ENCODE results near the gene ALKAL2. TPM values are rescaled to one million over a fixed set of nuclear protein-coding genes. Genes with fewer than 3 reads are reported as not detected.
A peak's percentile ranks its signal among the peaks of the same experiment; 100 is the strongest.
"Not testable (repeated sequence)": the region's sequence is repeated elsewhere in the genome, so short reads cannot be mapped to it uniquely, and the experiment has no call there.

The ALKAL2 gene, protein sequence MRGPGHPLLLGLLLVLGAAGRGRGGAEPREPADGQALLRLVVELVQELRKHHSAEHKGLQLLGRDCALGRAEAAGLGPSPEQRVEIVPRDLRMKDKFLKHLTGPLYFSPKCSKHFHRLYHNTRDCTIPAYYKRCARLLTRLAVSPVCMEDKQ
- polyA plus RNA-seq (not detected in 2 replicates), polyA minus RNA-seq (not detected in 2 replicates)

DNA sequence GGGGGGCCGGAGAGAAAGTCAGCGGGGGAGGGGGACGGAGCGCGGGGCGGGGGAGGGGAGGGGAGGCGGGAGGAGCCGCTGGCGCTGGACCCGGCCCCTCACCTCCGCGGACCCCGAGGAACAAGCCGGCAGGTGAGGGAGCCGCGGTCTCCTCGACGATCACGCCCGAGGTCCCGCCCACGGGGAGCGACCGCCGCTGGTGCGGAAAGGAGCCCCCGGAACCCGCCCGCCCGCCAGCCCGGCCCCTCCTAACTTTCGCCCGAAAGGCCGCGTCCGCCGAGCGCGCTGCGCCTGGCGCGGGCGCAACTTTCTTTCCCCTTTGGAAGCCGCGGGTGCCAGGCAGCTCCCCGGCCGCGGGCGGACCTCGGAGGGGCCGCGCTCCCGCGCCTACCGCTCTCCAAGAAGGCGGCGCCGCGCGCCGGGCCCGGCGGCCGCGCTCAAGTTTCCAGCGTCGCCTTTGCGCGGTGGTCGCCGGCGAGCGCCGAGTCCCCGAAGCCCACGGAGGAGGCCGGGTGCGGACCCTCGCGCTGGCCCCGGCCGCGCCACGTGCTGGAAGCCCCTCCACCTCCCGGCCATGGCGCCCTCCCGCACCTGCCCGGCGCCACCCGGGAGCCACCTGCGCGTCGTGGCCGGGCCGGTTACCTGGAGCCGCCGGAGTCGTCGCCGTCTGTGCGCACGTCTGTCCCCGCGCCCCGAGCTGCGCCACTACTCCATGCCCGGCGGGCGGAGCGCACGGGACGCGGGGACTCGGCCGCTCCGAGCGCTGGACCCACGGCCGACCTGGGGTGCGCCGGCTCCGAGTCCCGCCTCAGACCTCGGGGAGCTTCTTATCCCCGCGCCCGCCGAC, at the start of gene ALKAL2:
TSS of gene ALKAL2 (minus strand) at position 181 of the 847 bp plus-strand sequence. CDS start 256 bp downstream, outside the sequence.
- no peaks in the 10 kb centered on the region for H3K36me3 ChIP-seq (ENCODE audit: insufficient read depth, low read length)
- H3K79me2 ChIP-seq (replicated peaks; ENCODE audit: insufficient read depth, low read length): no peaks in the 10 kb centered on the region
- peaks cover 71% of the 10 kb centered on the region for H3K27me3 ChIP-seq (ENCODE audit: insufficient read depth, low read depth, low read length)
- peak within 1 kb of the TSS; percentile 26 for H3K9ac ChIP-seq (ENCODE audit: low read length)
- peak within 1 kb of the TSS; percentile 28 for H3K4me2 ChIP-seq (ENCODE audit: low read length)
- H3K27ac ChIP-seq (ENCODE audit: low read length): no peak within 1 kb of the TSS
- no peak within 1 kb of the TSS for H2AFZ ChIP-seq (ENCODE audit: low read depth, low read length)
- no peaks in the 10 kb centered on the region for H3K9me3 ChIP-seq (ENCODE audit: low read length)
- H4K20me1 ChIP-seq (ENCODE audit: insufficient read depth): no peaks in the 10 kb centered on the region
- TF ChIP-seq EP300 (conservative IDR thresholded peaks at IDR 0.05; ENCODE audit: poor library complexity, severe bottlenecking) (no peak), SMC3 (conservative IDR thresholded peaks at IDR 0.05; ENCODE audit: poor library complexity) (no peak), TAF1 (IDR thresholded peaks at IDR 0.05; ENCODE audit: low read depth) (no peak), EZH2 (IDR thresholded peaks at IDR 0.05; ENCODE audit: borderline replicate concordance, insufficient read depth, low read length, poor library complexity, severe bottlenecking) (peak; percentile 39), POLR2AphosphoS5 (IDR thresholded peaks at IDR 0.05) (no peak)
- TF ChIP-seq, protein P1, sequence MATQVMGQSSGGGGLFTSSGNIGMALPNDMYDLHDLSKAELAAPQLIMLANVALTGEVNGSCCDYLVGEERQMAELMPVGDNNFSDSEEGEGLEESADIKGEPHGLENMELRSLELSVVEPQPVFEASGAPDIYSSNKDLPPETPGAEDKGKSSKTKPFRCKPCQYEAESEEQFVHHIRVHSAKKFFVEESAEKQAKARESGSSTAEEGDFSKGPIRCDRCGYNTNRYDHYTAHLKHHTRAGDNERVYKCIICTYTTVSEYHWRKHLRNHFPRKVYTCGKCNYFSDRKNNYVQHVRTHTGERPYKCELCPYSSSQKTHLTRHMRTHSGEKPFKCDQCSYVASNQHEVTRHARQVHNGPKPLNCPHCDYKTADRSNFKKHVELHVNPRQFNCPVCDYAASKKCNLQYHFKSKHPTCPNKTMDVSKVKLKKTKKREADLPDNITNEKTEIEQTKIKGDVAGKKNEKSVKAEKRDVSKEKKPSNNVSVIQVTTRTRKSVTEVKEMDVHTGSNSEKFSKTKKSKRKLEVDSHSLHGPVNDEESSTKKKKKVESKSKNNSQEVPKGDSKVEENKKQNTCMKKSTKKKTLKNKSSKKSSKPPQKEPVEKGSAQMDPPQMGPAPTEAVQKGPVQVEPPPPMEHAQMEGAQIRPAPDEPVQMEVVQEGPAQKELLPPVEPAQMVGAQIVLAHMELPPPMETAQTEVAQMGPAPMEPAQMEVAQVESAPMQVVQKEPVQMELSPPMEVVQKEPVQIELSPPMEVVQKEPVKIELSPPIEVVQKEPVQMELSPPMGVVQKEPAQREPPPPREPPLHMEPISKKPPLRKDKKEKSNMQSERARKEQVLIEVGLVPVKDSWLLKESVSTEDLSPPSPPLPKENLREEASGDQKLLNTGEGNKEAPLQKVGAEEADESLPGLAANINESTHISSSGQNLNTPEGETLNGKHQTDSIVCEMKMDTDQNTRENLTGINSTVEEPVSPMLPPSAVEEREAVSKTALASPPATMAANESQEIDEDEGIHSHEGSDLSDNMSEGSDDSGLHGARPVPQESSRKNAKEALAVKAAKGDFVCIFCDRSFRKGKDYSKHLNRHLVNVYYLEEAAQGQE (IDR thresholded peaks at IDR 0.05; ENCODE audit: borderline replicate concordance): no peak
- TF ChIP-seq, protein P2, sequence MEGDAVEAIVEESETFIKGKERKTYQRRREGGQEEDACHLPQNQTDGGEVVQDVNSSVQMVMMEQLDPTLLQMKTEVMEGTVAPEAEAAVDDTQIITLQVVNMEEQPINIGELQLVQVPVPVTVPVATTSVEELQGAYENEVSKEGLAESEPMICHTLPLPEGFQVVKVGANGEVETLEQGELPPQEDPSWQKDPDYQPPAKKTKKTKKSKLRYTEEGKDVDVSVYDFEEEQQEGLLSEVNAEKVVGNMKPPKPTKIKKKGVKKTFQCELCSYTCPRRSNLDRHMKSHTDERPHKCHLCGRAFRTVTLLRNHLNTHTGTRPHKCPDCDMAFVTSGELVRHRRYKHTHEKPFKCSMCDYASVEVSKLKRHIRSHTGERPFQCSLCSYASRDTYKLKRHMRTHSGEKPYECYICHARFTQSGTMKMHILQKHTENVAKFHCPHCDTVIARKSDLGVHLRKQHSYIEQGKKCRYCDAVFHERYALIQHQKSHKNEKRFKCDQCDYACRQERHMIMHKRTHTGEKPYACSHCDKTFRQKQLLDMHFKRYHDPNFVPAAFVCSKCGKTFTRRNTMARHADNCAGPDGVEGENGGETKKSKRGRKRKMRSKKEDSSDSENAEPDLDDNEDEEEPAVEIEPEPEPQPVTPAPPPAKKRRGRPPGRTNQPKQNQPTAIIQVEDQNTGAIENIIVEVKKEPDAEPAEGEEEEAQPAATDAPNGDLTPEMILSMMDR (IDR thresholded peaks at IDR 0.05; ENCODE audit: poor library complexity, severe bottlenecking): no peak
- H3F3A ChIP-seq (ENCODE audit: insufficient read depth, low read length, poor library complexity, severe bottlenecking): peaks cover 2% of the 10 kb centered on the region
- peak within 1 kb of the TSS; percentile 60 for H3K4me3 ChIP-seq (ENCODE audit: low read length)
- H3K9me2 ChIP-seq (ENCODE audit: insufficient read depth, low read length): no peaks in the 10 kb centered on the region

DNA sequence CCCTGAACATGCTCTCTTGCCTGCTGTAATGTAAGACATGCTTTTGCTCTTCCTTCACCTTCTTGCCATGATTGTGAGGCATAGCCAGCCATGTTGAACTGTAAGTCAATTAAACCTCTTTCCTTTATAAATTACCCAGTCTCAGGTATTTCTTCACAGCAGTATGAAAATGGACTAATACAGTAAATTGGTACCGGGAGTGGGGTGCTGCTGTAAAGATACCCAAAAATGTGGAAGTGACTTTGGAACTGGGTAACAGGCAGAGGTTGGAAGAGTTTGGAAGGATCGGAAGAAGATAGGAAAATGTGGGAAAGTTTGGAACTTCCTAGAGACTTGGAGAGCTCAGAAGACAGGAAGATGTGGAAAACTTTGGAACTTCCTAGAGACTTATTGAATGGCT, 49.1 kb upstream of the ALKAL2 start:
- H3K4me3 ChIP-seq (ENCODE audit: low read length); H3F3A ChIP-seq (ENCODE audit: insufficient read depth, low read length, poor library complexity, severe bottlenecking); H3K4me2 ChIP-seq (ENCODE audit: low read length); H3K36me3 ChIP-seq (ENCODE audit: insufficient read depth, low read length); H3K9ac ChIP-seq (ENCODE audit: low read length); H3K27me3 ChIP-seq (ENCODE audit: insufficient read depth, low read depth, low read length); H2AFZ ChIP-seq (ENCODE audit: low read depth, low read length); H3K79me2 ChIP-seq (replicated peaks; ENCODE audit: insufficient read depth, low read length); H4K20me1 ChIP-seq (ENCODE audit: insufficient read depth); H3K9me2 ChIP-seq (ENCODE audit: insufficient read depth, low read length); H3K27ac ChIP-seq (ENCODE audit: low read length): not testable (repeated sequence)
- H3K9me3 ChIP-seq (ENCODE audit: low read length): peaks cover 11% of the 10 kb centered on the region
